GM10266 (cell line): ENCODE results near the gene HK1.

Experiments
- DNase-seq: peaks from one replicate; pipeline ENCODE4 v3.0.0; 2012; ENCODE audit errors: extremely low spot score
- TF ChIP-seq, protein P1 (sequence below): IDR thresholded peaks from 2 replicates; pipeline ENCODE4 v1.5.1; 2012; ENCODE audit warnings: mild to moderate bottlenecking, low read depth; ENCODE audit not compliant: control insufficient read depth, insufficient read depth; ENCODE audit errors: missing control alignments

HK1 gene

DNA sequence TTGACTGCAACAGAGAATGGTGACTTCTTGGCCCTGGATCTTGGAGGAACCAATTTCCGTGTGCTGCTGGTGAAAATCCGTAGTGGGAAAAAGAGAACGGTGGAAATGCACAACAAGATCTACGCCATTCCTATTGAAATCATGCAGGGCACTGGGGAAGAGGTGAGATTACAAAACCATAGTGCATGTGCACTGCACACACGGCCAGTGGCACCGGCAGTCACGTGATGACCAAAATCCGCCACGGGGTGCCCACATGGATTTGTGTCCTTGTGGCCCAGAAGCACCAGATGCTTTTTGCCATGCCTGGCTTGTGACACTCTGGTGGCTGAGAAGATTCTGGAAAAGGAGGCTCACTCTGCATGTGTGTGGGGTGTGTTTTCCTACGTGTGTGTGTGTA, 106.0 kb downstream of the HK1 start:
- TF ChIP-seq, protein P1, sequence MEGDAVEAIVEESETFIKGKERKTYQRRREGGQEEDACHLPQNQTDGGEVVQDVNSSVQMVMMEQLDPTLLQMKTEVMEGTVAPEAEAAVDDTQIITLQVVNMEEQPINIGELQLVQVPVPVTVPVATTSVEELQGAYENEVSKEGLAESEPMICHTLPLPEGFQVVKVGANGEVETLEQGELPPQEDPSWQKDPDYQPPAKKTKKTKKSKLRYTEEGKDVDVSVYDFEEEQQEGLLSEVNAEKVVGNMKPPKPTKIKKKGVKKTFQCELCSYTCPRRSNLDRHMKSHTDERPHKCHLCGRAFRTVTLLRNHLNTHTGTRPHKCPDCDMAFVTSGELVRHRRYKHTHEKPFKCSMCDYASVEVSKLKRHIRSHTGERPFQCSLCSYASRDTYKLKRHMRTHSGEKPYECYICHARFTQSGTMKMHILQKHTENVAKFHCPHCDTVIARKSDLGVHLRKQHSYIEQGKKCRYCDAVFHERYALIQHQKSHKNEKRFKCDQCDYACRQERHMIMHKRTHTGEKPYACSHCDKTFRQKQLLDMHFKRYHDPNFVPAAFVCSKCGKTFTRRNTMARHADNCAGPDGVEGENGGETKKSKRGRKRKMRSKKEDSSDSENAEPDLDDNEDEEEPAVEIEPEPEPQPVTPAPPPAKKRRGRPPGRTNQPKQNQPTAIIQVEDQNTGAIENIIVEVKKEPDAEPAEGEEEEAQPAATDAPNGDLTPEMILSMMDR: no peak
- DNase-seq: no peak

DNA sequence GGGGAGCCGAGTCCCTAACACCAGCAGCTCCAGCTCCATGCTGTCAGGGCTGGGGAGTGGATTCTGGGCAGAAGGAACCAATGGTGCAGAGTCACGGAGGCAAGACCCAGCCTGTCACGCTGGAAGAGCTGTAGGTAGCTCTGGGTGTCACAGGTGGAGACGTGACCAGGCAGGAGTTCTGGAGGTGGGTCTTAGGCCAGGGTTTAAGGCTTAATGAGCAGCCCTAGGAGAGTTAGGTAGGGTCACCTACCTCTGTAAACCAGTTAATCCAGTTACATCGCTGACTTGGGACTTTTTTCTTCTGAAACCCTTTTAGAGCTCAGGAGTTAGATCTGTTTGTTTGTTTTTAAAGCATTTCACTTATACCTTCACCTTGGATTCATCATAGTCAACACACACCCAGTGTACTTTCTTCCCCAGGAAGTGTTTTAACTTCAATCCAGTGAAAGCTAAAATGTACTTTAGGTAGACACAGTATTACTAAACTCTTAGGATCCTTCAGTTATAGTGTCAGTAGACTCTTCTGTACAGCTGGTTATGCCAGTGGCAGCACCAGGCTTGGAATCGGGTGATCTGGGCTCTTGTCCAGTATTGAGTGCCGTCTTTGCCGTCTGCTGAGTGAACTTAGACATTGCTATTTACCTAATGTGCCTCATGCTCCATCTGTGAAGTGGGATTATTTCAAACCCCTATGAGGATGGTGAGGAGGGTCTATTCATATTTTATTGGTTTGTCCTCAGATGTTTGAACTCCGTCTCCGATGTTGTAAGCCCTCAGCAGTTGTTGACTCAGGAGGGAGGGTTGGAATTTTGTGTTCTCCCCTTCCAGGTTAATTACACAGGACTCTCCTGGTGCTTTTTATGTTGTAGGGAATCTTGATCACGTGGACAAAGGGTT, 107.4 kb downstream of the HK1 start:
- DNase-seq: no peak
- TF ChIP-seq, protein P1: no peak

DNA sequence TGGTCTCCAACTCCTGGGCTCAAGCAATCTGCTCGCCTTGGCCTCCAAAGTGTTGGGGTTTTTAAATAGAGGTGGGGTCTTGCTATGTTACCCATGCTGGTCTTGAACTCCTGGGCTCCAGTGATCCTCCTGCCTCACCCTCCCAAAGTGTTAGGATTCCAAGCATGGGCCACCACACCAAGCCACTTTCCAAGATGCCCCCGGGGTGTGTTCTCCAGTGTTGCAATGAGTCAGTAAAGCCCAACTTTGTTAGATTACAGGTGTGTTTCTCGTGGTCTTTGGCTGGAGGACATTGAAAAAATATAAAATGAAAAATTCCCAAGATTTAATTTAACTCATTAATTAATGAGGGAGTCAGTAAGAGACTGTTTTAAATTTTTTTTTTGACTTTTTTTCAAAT, 109.2 kb downstream of the HK1 start:
- TF ChIP-seq, protein P1: no peak
- DNase-seq: no peak

DNA sequence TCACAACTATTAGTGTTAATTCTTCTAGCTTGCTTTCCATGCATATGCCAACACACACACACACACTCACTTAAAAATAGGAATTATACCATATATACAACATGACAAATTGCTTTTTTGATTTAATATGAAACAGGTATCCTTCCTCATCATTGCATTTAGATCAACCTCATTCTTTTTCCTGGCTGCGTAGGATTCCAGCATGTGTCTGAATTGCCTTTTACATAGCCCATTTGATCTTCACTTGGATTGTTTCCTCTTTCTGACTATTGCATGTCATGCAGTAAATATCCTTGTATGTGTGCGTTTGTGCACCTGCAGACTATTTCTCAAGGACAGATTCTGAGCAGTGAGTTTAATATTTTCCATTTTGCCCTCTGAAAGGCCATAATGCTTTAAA, 110.2 kb downstream of the HK1 start:
- TF ChIP-seq, protein P1: no peak
- DNase-seq: no peak

DNA sequence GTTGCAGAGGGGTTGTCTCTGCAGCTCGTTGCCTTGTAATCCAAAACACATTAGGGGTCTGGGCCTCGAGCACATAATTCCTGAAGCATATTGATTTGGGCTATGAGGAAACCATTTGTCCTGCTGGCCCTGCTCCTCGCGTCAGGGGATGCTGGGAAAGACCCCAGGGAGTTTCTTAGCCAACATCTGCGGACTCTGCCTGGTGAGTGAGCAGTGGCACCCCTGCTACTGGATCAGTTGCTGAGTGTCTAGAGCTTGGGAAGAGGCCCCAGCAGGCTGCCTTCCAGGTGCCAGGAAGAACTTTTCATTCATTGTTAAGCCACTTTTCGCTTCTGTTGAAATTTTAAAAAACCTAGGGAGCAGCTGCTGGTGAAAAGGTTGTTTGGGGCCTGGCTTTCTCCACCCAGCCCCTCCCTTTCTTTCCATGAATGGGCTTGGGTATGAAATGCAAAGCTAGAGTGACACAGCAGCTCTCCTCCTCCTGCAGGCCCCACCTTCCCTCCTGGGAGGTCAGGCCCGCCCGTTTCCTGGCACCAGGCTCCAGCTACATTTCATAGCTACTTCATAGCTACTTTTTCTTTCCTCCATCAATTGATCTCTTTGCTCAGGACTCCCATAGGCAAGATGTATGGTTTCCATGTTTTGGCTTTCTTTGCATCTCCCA, 111.7 kb downstream of the HK1 start:
- DNase-seq: no peak
- TF ChIP-seq, protein P1: no peak

DNA sequence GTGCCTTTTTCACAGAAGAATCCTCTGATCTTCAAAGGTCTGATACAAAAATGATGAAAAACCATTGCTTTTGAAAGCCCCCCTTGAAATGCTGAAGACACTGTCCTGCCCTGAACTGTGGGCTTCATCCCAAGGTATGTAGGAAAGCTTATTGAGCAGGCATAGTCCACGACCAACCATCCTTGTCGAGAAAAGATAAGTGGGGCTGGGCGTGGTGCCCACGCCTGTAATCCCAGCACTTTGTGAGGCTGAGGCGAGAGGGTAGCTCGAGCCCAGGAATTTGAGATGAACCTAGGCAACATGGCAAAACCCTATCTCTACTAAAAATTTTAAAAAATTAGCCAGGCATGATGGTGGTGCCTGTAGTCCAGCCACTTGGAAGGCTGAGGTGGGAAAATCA, 112.9 kb downstream of the HK1 start:
- no peak for DNase-seq
- TF ChIP-seq, protein P1: no peak

DNA sequence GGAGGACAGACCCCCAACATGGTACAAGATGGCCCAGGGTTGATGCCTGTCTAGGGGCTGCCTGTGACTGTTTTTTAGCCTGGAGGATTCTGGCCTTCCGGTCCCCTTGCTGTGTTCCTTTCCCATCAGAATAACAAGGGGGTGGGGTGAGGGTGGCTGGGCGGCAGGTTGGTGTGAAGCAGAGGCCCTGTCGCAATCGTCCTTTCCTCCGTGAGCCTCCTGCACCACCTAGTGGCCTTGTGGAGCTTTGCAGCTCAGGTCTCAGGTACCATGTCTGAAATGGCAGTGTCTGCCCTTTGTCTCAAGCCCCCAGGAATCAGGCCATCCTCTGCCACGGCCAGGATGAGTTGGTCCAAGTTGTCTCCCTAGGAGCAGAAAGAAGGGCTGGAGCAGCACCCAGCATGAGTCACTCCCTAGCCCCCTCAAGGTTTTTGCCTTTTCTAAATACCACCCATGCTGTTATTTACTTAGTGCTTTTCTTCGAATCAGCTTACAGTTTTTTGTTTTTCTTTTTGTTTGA, 114.2 kb downstream of the HK1 start:
- DNase-seq: peak; percentile 87
- TF ChIP-seq, protein P1: peak; percentile 97
